Hepatocyte (in vitro differentiated cells): ENCODE measurements around the gene D2HGDH. TPM values are rescaled to one million over a fixed set of nuclear protein-coding genes. Genes with fewer than 3 reads are reported as not detected.

Experiments
- DNase-seq: peaks from one replicate; pipeline ENCODE4 v3.0.0-alpha.2; 2016; ENCODE audit warnings: low spot score
- H2AFZ ChIP-seq: fragments of 200-600 bp; sonication (generic); 2 replicates; pipeline ENCODE4 v1.6.0; 2016; ENCODE audit warnings: antibody characterized with exemption, mild to moderate bottlenecking
- H3K27ac ChIP-seq: fragments of 200-600 bp; sonication (generic); 2 replicates; pipeline ENCODE4 v1.5.1; 2016; ENCODE audit warnings: mild to moderate bottlenecking
- H3K27me3 ChIP-seq: fragments of 200-600 bp; sonication (generic); 2 replicates; pipeline ENCODE4 v1.6.1; 2016
- H3K36me3 ChIP-seq: fragments of 200-600 bp; sonication (generic); replicated peaks from 2 replicates; pipeline ENCODE4 v1.5.1; 2016; ENCODE audit warnings: low read depth; ENCODE audit not compliant: insufficient read depth
- H3K4me1 ChIP-seq: fragments of 200-600 bp; sonication (generic); 2 replicates; pipeline ENCODE4 v1.5.1; 2016; ENCODE audit warnings: mild to moderate bottlenecking, moderate library complexity; ENCODE audit not compliant: insufficient read depth
- H3K4me2 ChIP-seq: fragments of 200-600 bp; sonication (generic); 2 replicates; pipeline ENCODE4 v1.6.0; 2016
- H3K4me3 ChIP-seq: fragments of 200-600 bp; sonication (generic); 2 replicates; pipeline ENCODE4 v1.5.1; 2016; ENCODE audit warnings: mild to moderate bottlenecking
- H3K79me2 ChIP-seq: fragments of 200-600 bp; sonication (generic); 2 replicates; pipeline ENCODE4 v1.6.0; 2017; ENCODE audit warnings: mild to moderate bottlenecking
- H3K9me2 ChIP-seq: fragments of 200-600 bp; sonication (generic); replicated peaks from 2 replicates; pipeline ENCODE4 v1.6.0; 2017; ENCODE audit warnings: mild to moderate bottlenecking; ENCODE audit not compliant: insufficient read depth
- H3K9me3 ChIP-seq: fragments of 200-600 bp; sonication (generic); 2 replicates; pipeline ENCODE4 v1.5.1; 2016; ENCODE audit warnings: low read depth, mild to moderate bottlenecking
- H4K20me1 ChIP-seq: fragments of 200-600 bp; sonication (generic); 2 replicates; pipeline ENCODE4 v1.6.0; 2016; ENCODE audit warnings: mild to moderate bottlenecking; ENCODE audit not compliant: insufficient read depth, poor library complexity, severe bottlenecking
- CTCF ChIP-seq: fragments of 200-600 bp; sonication (generic); IDR thresholded peaks from 2 replicates; pipeline ENCODE4 v1.5.1; 2016; ENCODE audit warnings: antibody characterized with exemption, mild to moderate bottlenecking; ENCODE audit not compliant: poor library complexity
- EZH2 ChIP-seq: fragments of 200-600 bp; sonication (generic); IDR thresholded peaks from 2 replicates; pipeline ENCODE4 v1.6.1; 2016; ENCODE audit warnings: antibody characterized with exemption, mild to moderate bottlenecking, borderline replicate concordance
- EZH2phosphoT487 ChIP-seq: fragments of 200-600 bp; sonication (generic); IDR thresholded peaks from one replicate; pipeline ENCODE4 v1.6.1; 2018; ENCODE audit warnings: antibody characterized with exemption, mild to moderate bottlenecking, low read depth, moderate library complexity; ENCODE audit not compliant: unreplicated experiment, severe bottlenecking
- WGBS: methylation state at CpG from one replicate; pipeline ENCODE4 v1.1.6; 2016; ENCODE audit warnings: low lambda C conversion rate; ENCODE audit errors: missing lambda C conversion rate; 5-methylcytosine and 5-hydroxymethylcytosine counted together
- polyA plus RNA-seq: library from polyadenylated mRNA; unstranded; fragments of >200 nt; fragmentation: Nextera tagmentation; extraction: Ambion mirVana; gene quantifications from 2 replicates; pipeline ENCODE4 v1.2.1, GENCODE V29; 2016
- total RNA-seq: library from RNA; depleted of rRNA; stranded (reverse); fragments of >200 nt; gene quantifications from 2 replicates; pipeline ENCODE4 v1.2.3, GENCODE V29; 2014

Gene D2HGDH
- total and polyA plus RNA-seq, 2 experiments from 2014 or later, result 12.9 to 41.2 TPM

DNA sequence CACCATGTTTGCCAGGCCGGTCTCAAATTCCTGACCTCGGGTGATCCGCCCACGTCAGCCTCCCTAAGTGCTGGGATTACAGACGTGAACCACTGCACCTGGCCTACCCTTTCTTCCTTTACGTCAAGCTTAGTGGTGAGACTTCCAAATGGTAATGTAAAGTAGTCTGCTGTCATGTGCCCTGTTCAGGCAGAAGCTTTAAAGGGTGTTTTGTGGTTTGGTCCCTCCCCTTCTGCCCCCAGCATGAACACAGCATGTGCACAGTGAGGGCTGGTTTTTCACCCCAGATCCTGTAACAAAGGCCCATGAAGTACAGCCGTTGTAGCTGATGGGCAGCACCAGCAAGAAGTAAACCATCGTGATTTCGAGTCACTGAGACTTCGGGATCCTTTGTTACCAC, 45.1 kb upstream of the D2HGDH start:
- DNase-seq, result no peak
- no peaks in the 10 kb centered on the region for H3K9me2 ChIP-seq
- H4K20me1 ChIP-seq, result no peaks in the 10 kb centered on the region
- no peak for TF ChIP-seq EZH2phosphoT487
- TF ChIP-seq EZH2, result no peak
- TF ChIP-seq CTCF, result no peak
- H3K36me3 ChIP-seq, result no peaks in the 10 kb centered on the region
- no peak overlapping the region for H3K4me3 ChIP-seq
- 83% methylated on average over 10 of the region's 10 CpGs for WGBS
- H2AFZ ChIP-seq, result no peak overlapping the region
- no peak overlapping the region for H3K4me2 ChIP-seq
- H3K9me3 ChIP-seq, result no peaks in the 10 kb centered on the region
- H3K79me2 ChIP-seq, result peaks cover 43% of the 10 kb centered on the region
- H3K27me3 ChIP-seq, result no peaks in the 10 kb centered on the region
- H3K4me1 ChIP-seq, result peaks cover 7% of the 10 kb centered on the region
- no peak overlapping the region for H3K27ac ChIP-seq

- 83% methylated on average over 6 of the region's 6 CpGs for WGBS
Observed at GRCh38 chr2:241690202-241690717, 44.2 kb upstream of the D2HGDH start.

GRCh38 chr2:241692448-241692847, 42.0 kb upstream of the D2HGDH start:
- Histone ChIP-seq H3K4me1 (peaks cover 7% of the 10 kb centered on the region), H3K27me3 (no peaks in the 10 kb centered on the region), H3K9me2 (no peaks in the 10 kb centered on the region), H3K4me2 (no peak overlapping the region), H3K27ac (no peak overlapping the region), H2AFZ (no peak overlapping the region), H3K79me2 (peaks cover 26% of the 10 kb centered on the region), H3K36me3 (no peaks in the 10 kb centered on the region), H3K4me3 (no peak overlapping the region), H3K9me3 (no peaks in the 10 kb centered on the region), H4K20me1 (no peaks in the 10 kb centered on the region)
- 90% methylated on average over 6 of the region's 6 CpGs for WGBS
- no peak for TF ChIP-seq EZH2phosphoT487
- peak; percentile 30 for DNase-seq

More at GRCh38 chr2:241690202-241690717, 44.2 kb upstream of the D2HGDH start:
- TF ChIP-seq EZH2phosphoT487, result no peak
- TF ChIP-seq CTCF, result no peak
- TF ChIP-seq EZH2, result no peak
- Histone ChIP-seq H3K27ac (no peak overlapping the region), H3K79me2 (peaks cover 34% of the 10 kb centered on the region), H2AFZ (no peak overlapping the region), H3K9me2 (no peaks in the 10 kb centered on the region), H3K9me3 (no peaks in the 10 kb centered on the region), H3K4me1 (peaks cover 7% of the 10 kb centered on the region), H3K36me3 (no peaks in the 10 kb centered on the region), H3K27me3 (no peaks in the 10 kb centered on the region), H3K4me2 (no peak overlapping the region), H4K20me1 (no peaks in the 10 kb centered on the region), H3K4me3 (no peak overlapping the region)
- DNase-seq, result no peak

DNA sequence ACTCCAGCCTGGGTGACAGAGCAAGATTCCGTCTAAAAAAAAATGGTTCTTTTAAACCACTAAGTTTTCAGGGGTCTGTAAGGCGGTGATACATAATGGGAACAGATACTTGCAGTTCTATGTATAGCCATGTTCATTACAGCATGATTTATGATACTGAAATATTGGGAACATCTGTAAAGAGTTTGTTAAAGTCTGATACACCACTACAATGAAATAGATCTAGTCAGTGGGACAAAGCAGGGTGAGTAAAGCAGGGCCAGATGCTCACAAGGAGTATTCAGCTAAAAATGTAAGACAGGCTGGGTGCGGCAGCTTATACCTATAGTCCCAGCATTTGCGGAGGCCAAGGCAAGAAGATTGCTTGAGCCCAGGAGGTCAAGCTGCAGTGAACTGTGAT, 38.8 kb upstream of the D2HGDH start:
- Histone ChIP-seq H3K27me3 (no peaks in the 10 kb centered on the region), H3K79me2 (peaks cover 3% of the 10 kb centered on the region), H3K4me1 (peaks cover 1% of the 10 kb centered on the region), H4K20me1 (no peaks in the 10 kb centered on the region), H3K9me3 (no peaks in the 10 kb centered on the region), H3K4me3 (no peak overlapping the region), H3K4me2 (no peak overlapping the region), H3K36me3 (no peaks in the 10 kb centered on the region), H3K27ac (no peak overlapping the region), H2AFZ (no peak overlapping the region), H3K9me2 (no peaks in the 10 kb centered on the region)
- no peak for TF ChIP-seq EZH2
- TF ChIP-seq CTCF, result no peak
- TF ChIP-seq EZH2phosphoT487, result no peak
- DNase-seq, result no peak
- WGBS, result 98% methylated on average over 4 of the region's 4 CpGs
